Prostate gland (tissue), 2 donors: ENCODE measurements around the gene CUX1. TPM values are rescaled to one million over a fixed set of nuclear protein-coding genes. Genes with fewer than 3 reads are reported as not detected.
"Not testable (repeated sequence)": the region's sequence is repeated elsewhere in the genome, so short reads cannot be mapped to it uniquely, and the experiment has no call there.

Experiments used
- DNase-seq: peaks from one replicate; pipeline ENCODE4 v3.0.0-alpha.2; 2019; ENCODE audit warnings: low spot score
- H3K27ac ChIP-seq, 2 donors: fragments of 200-600 bp; sonication (generic); 2 replicates each; pipeline ENCODE4 v1.5.1; 2017 to 2019
- H3K27me3 ChIP-seq: fragments of 200-600 bp; sonication (generic); replicated peaks from 2 replicates; pipeline ENCODE4 v1.5.1; 2019; ENCODE audit not compliant: insufficient read depth
- H3K36me3 ChIP-seq, 2 donors: fragments of 200-600 bp; sonication (generic); 1 replicate in 1 of 2; 2 replicates in 1 of 2; pipeline versions ENCODE4 v1.5.1 to v1.8.1; 2017 to 2019
- H3K4me1 ChIP-seq: fragments of 200-600 bp; sonication (generic); replicated peaks from 2 replicates; pipeline ENCODE4 v1.5.1; 2019
- H3K4me3 ChIP-seq, 2 donors: fragments of 200-600 bp; sonication (generic); 2 replicates each; pipeline ENCODE4 v1.5.1; 2017 to 2019
- H3K9me3 ChIP-seq: fragments of 200-600 bp; sonication (generic); 2 replicates; pipeline ENCODE4 v1.5.1; 2017
- CTCF ChIP-seq, 4 experiments: fragments of 200-600 bp in 2 of 4; fragments of 450-650 bp in 2 of 4; sonication (generic) in 2 of 4; IDR thresholded peaks; 1 replicate in 3 of 4; 2 replicates in 1 of 4; pipeline ENCODE4 v1.5.1; 2016 to 2019; ENCODE audit warnings: antibody characterized with exemption in 4 of 4, mild to moderate bottlenecking in 2 of 4, moderate library complexity in 2 of 4
- POLR2A ChIP-seq: fragments of 450-650 bp; IDR thresholded peaks from one replicate; pipeline ENCODE4 v1.6.1; 2016; ENCODE audit warnings: antibody characterized with exemption, mild to moderate bottlenecking
- POLR2AphosphoS5 ChIP-seq: sonication (generic); formaldehyde crosslinking; IDR thresholded peaks from one replicate; pipeline ENCODE4 v1.6.1; 2017; ENCODE audit warnings: antibody characterized with exemption
- WGBS: methylation state at CpG from one replicate; pipeline ENCODE4 v1.1.5; 2018; 5-methylcytosine and 5-hydroxymethylcytosine counted together
- intact Hi-C: fragments of 100-400 bp; cut with DNase I; formaldehyde crosslinking; loops from one replicate; pipeline ENCODE4 v1.14.2; 2022
- total RNA-seq, 2 donors: library from RNA; depleted of rRNA; stranded (reverse); fragments of >200 nt; gene quantifications; one replicate each; pipeline ENCODE4 v1.1.0, GENCODE V29; 2016

Gene CUX1
- total RNA-seq, 2 donors from 2014 or later = 96.3 to 99.2 TPM

GRCh38 chr7:101795461-101795860, 22.0 kb upstream of the CUX1 start:
- no peaks in the 10 kb centered on the region for H3K27me3 ChIP-seq
- H3K27ac ChIP-seq = no peak overlapping the region
- no peaks in the 10 kb centered on the region for H3K4me1 ChIP-seq
- 98% methylated on average over 5 of the region's 5 CpGs for WGBS
- H3K9me3 ChIP-seq = no peaks in the 10 kb centered on the region
- no peak overlapping the region for H3K4me3 ChIP-seq
- no peak for DNase-seq
- no peaks in the 10 kb centered on the region for H3K36me3 ChIP-seq
- intact Hi-C loops = no loop called here
- no peak for TF ChIP-seq CTCF (IDR thresholded peaks at IDR 0.05)
- no peak for TF ChIP-seq POLR2A
- TF ChIP-seq POLR2AphosphoS5 = no peak

GRCh38 chr7:101798173-101798572, 19.3 kb upstream of the CUX1 start:
- WGBS = 88% methylated on average over 10 of the region's 10 CpGs
- DNase-seq, H3K9me3 ChIP-seq, H3K27ac ChIP-seq, H3K4me1 ChIP-seq, H3K4me3 ChIP-seq, H3K36me3 ChIP-seq, H3K27me3 ChIP-seq, intact Hi-C loops: not testable (repeated sequence)

GRCh38 chr7:101803203-101804087, 14.0 kb upstream of the CUX1 start:
- H3K36me3 ChIP-seq = no peaks in the 10 kb centered on the region
- H3K27me3 ChIP-seq = peaks cover 2% of the 10 kb centered on the region
- 55% methylated on average over 11 of the region's 11 CpGs for WGBS
- H3K4me3 ChIP-seq = no peak overlapping the region
- intact Hi-C loops = no loop called here
- H3K27ac ChIP-seq = no peak overlapping the region
- no peaks in the 10 kb centered on the region for H3K9me3 ChIP-seq
- no peak for DNase-seq
- no peaks in the 10 kb centered on the region for H3K4me1 ChIP-seq
- TF ChIP-seq POLR2A (no peak), CTCF (IDR thresholded peaks at IDR 0.05) (no peak), POLR2AphosphoS5 (no peak)

- no peak for TF ChIP-seq CTCF (IDR thresholded peaks at IDR 0.05)
- no peak for TF ChIP-seq POLR2A
- TF ChIP-seq POLR2AphosphoS5 = no peak
- Histone ChIP-seq H3K27me3 (peaks cover 2% of the 10 kb centered on the region), H3K4me3 (no peak overlapping the region), H3K27ac (no peak overlapping the region), H3K36me3 (no peaks in the 10 kb centered on the region), H3K4me1 (no peaks in the 10 kb centered on the region), H3K9me3 (no peaks in the 10 kb centered on the region)
- WGBS = 5% methylated on average over 16 of the region's 16 CpGs
- no peak for DNase-seq
- intact Hi-C loops = no loop called here
Observed at GRCh38 chr7:101804088-101804963, 13.1 kb upstream of the CUX1 start.

GRCh38 chr7:101804967-101805366, 12.5 kb upstream of the CUX1 start:
- 33% methylated on average over 10 of the region's 10 CpGs for WGBS
- no peaks in the 10 kb centered on the region for H3K9me3 ChIP-seq
- intact Hi-C loops = no loop called here
- no peak overlapping the region for H3K4me3 ChIP-seq
- H3K27ac ChIP-seq = no peak overlapping the region
- no peak for TF ChIP-seq POLR2AphosphoS5
- no peak for TF ChIP-seq CTCF (IDR thresholded peaks at IDR 0.05)
- H3K27me3 ChIP-seq = peaks cover 2% of the 10 kb centered on the region
- no peak for DNase-seq
- no peaks in the 10 kb centered on the region for H3K4me1 ChIP-seq
- H3K36me3 ChIP-seq = no peaks in the 10 kb centered on the region
